Upper lobe of left lung (tissue), 6 donors: ENCODE data around the gene MCM5. TPM values are rescaled to one million over a fixed set of nuclear protein-coding genes. Genes with fewer than 3 reads are reported as not detected.

Source experiments
- ATAC-seq, 2 donors: fragments of 200-7000 bp; cut with Tn5 transposase; one replicate each; pipeline ENCODE4 v1.9.1; 2022; ENCODE audit warnings: mild to moderate bottlenecking in 2 of 2, moderate library complexity in 2 of 2; ENCODE audit not compliant: low FRiP score in 2 of 2
- DNase-seq, 2 donors: peaks; one replicate each; pipeline ENCODE4 v3.0.0-alpha.2; 2019 to 2020
- H3K27ac ChIP-seq, 4 donors: fragments of 200-600 bp; sonication (generic); one replicate each; pipeline ENCODE4 v1.5.1; 2016 to 2019
- H3K27me3 ChIP-seq, 4 donors: fragments of 200-600 bp; sonication (generic); one replicate each; pipeline ENCODE4 v1.5.1; 2017 to 2019
- H3K36me3 ChIP-seq, 4 donors: fragments of 200-600 bp; sonication (generic); one replicate each; pipeline ENCODE4 v1.5.1; 2016 to 2019
- H3K4me1 ChIP-seq, 4 donors: fragments of 200-600 bp; sonication (generic); one replicate each; pipeline ENCODE4 v1.5.1; 2018 to 2019
- H3K4me3 ChIP-seq, 4 donors: fragments of 200-600 bp; sonication (generic); one replicate each; pipeline ENCODE4 v1.5.1; 2017 to 2019; ENCODE audit warnings: mild to moderate bottlenecking in 2 of 4, moderate library complexity in 1 of 4
- H3K9me3 ChIP-seq, 4 donors: fragments of 200-600 bp; sonication (generic); one replicate each; pipeline ENCODE4 v1.5.1; 2018 to 2019
- CTCF ChIP-seq, 6 experiments: fragments of 450-650 bp in 4 of 6; fragments of 200-600 bp in 2 of 6; sonication (generic) in 2 of 6; IDR thresholded peaks; one replicate each; pipeline ENCODE4 v1.5.1; 2016 to 2019; ENCODE audit warnings: antibody characterized with exemption in 6 of 6
- EP300 ChIP-seq, 4 donors: sonication (generic); formaldehyde crosslinking; IDR thresholded peaks; one replicate each; pipeline ENCODE4 v1.5.1; 2017; ENCODE audit warnings: antibody characterized with exemption in 4 of 4, control low read depth in 2 of 4
- POLR2A ChIP-seq, 4 donors: fragments of 450-650 bp; IDR thresholded peaks; one replicate each; pipeline ENCODE4 v1.5.1; 2016 to 2017; ENCODE audit warnings: antibody characterized with exemption in 4 of 4, mild to moderate bottlenecking in 2 of 4
- POLR2AphosphoS5 ChIP-seq, 2 donors: sonication (generic); formaldehyde crosslinking; IDR thresholded peaks; one replicate each; pipeline ENCODE4 v1.5.1; 2017; ENCODE audit warnings: antibody characterized with exemption in 2 of 2
- WGBS, 2 donors: methylation state at CpG; one replicate each; pipeline ENCODE4 v1.1.5; 2017 to 2018; 5-methylcytosine and 5-hydroxymethylcytosine counted together
- total RNA-seq, 6 donors: library from RNA; depleted of rRNA in 4 of 6; stranded (reverse); fragments of >200 nt in 4 of 6; gene quantifications; one replicate each; pipeline versions ENCODE4 v1.1.0 to v1.2.1, GENCODE V29; 2016 to 2021
- donor health status: DM: no; HTN: no; CAD: no; lungs with moderate emphysema.
- donor health status: DM: no; HTN: yes; CAD: no; lungs with severe emphysema.

The MCM5 gene
- total RNA-seq, 6 donors from 2014 or later: 9.8 to 34.4 (median 20.2) TPM

GRCh38 chr22:35446365-35446764 is 46.4 kb downstream of the MCM5 start:
- DNase-seq (no peak), ATAC-seq (peak in 1 of 2 donors; percentile 81)
- WGBS, 2 donors: 92 to 96% methylated on average over 13 of the region's 13 CpGs
- Histone ChIP-seq H3K36me3 (no peaks in the 10 kb centered on the region), H3K4me3 (no peak overlapping the region), H3K9me3 (no peaks in the 10 kb centered on the region), H3K27ac (no peak overlapping the region), H3K27me3 (no peaks in the 10 kb centered on the region), H3K4me1 (peaks cover 6 to 8% (median 8%) of the 10 kb centered on the region in 4 donors)
- TF ChIP-seq CTCF (IDR thresholded peaks at IDR 0.05) (no peak), POLR2AphosphoS5 (IDR thresholded peaks at IDR 0.05) (no peak), EP300 (IDR thresholded peaks at IDR 0.05) (no peak), POLR2A (IDR thresholded peaks at IDR 0.05) (no peak)

- H3K36me3 ChIP-seq: no peaks in the 10 kb centered on the region
- H3K4me3 ChIP-seq: no peak overlapping the region
- H3K9me3 ChIP-seq: no peaks in the 10 kb centered on the region
- no peak for ATAC-seq
- H3K4me1 ChIP-seq: peaks cover 10 to 26% (median 19%) of the 10 kb centered on the region in 4 donors
- WGBS, 2 donors: 96 to 99% methylated on average over 7 to 8 of the region's 8 CpGs
- TF ChIP-seq CTCF (IDR thresholded peaks at IDR 0.05) (no peak), EP300 (IDR thresholded peaks at IDR 0.05) (no peak), POLR2A (IDR thresholded peaks at IDR 0.05) (no peak), POLR2AphosphoS5 (IDR thresholded peaks at IDR 0.05) (no peak)
- no peaks in the 10 kb centered on the region for H3K27me3 ChIP-seq
- no peak for DNase-seq
- H3K27ac ChIP-seq: no peak overlapping the region
Observed at GRCh38 chr22:35448523-35448922, 48.6 kb downstream of the MCM5 start.

- Histone ChIP-seq H3K27ac (no peak overlapping the region), H3K36me3 (no peaks in the 10 kb centered on the region), H3K9me3 (no peaks in the 10 kb centered on the region), H3K4me1 (peaks cover 10 to 26% (median 19%) of the 10 kb centered on the region in 4 donors), H3K27me3 (no peaks in the 10 kb centered on the region), H3K4me3 (no peak overlapping the region)
- DNase-seq (no peak), ATAC-seq (no peak)
- no peak for TF ChIP-seq POLR2AphosphoS5 (IDR thresholded peaks at IDR 0.05)
- no peak for TF ChIP-seq POLR2A (IDR thresholded peaks at IDR 0.05)
- TF ChIP-seq EP300 (IDR thresholded peaks at IDR 0.05): no peak
- no peak for TF ChIP-seq CTCF (IDR thresholded peaks at IDR 0.05)
- WGBS, 2 donors: 86 to 95% methylated on average over 17 of the region's 17 CpGs
Observed at GRCh38 chr22:35449829-35450689, 50.1 kb downstream of the MCM5 start.

- TF ChIP-seq EP300 (IDR thresholded peaks at IDR 0.05) (no peak), POLR2AphosphoS5 (IDR thresholded peaks at IDR 0.05) (no peak), CTCF (IDR thresholded peaks at IDR 0.05) (no peak), POLR2A (IDR thresholded peaks at IDR 0.05) (no peak)
- no peak overlapping the region for H3K4me3 ChIP-seq
- DNase-seq (peak in 1 of 2 donors; percentile 37), ATAC-seq (no peak)
- no peaks in the 10 kb centered on the region for H3K9me3 ChIP-seq
- peak overlapping the region in 1 of 4 donors; percentile 81 for H3K27ac ChIP-seq
- no peaks in the 10 kb centered on the region for H3K36me3 ChIP-seq
- peaks cover 10 to 26% (median 19%) of the 10 kb centered on the region in 4 donors for H3K4me1 ChIP-seq
- H3K27me3 ChIP-seq: no peaks in the 10 kb centered on the region
- 88 to 90% methylated on average over 17 to 18 of the region's 18 CpGs for WGBS, 2 donors
Observed at GRCh38 chr22:35450824-35451569, 51.1 kb downstream of the MCM5 start.
